RCC 7860 (cell line): ENCODE measurements around the gene CARNS1.
"Not testable (repeated sequence)": the region's sequence is repeated elsewhere in the genome, so short reads cannot be mapped to it uniquely, and the experiment has no call there.

Source experiments
- DNase-seq: peaks from one replicate; pipeline ENCODE4 v3.0.0-alpha.2; 2015; ENCODE audit warnings: low spot score
- FAIRE-seq: peaks from 2 replicates; lab custom pipeline; 2012; peaks lifted over from hg19 to GRCh38; lab: Jason Lieb, UNC

CARNS1 gene

GRCh38 chr11:67395555-67396258 lies 19.8 kb upstream of the CARNS1 start:
- FAIRE-seq (no peak), DNase-seq (no peak)

DNA sequence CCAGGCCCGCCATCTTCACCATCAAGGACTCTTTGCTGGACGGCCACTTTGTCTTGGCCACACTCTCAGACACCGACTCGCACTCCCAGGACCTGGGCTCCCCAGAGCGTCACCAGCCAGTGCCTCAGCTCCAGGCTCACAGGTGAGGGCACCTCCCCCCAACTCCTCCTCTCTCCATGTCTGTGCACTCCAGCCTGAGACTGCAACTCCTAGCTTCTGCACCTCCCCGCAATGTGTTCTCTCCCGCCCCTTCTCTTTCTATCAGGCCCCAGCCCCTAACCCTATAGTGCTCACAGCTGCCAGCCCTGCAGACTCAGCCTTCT lies 19.3 kb upstream of the CARNS1 start:
- DNase-seq (no peak), FAIRE-seq (no peak)

DNA sequence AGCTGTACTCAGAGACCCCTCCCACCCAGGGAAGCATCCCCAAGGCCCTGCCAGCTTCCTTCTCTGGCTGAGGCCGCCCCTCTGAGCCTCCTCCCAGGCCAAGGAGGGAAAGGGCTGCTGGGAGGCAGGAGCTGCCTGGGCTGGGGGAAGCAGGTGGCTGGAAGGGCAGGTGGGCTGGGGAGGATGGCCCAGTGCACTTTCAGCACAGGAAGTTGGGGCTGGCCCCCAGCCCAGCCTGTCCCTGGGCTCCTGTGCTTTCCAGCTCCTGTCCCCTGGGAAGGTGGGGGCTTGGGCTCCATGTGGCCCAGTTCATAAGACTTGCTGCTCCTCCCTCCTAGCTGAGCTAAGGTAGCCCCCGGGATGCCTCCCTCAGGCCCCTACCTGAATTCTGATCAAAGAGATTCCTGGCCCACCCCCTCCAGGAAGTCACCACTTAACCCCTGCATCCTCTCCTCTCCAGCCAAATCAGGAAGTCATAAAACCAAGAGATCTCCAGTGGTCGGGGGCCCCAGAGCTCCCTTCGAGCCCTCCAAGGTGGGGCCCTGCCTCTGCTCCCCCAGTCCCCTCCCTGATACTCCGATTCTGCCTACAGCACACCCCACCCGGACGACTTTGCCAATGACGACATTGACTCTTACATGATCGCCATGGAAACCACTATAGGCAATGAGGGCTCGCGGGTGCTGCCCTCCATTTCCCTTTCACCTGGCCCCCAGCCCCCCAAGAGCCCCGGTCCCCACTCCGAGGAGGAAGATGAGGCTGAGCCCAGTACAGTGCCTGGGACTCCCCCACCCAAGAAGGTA lies 18.7 kb upstream of the CARNS1 start:
- FAIRE-seq (no peak), DNase-seq (no peak)

DNA sequence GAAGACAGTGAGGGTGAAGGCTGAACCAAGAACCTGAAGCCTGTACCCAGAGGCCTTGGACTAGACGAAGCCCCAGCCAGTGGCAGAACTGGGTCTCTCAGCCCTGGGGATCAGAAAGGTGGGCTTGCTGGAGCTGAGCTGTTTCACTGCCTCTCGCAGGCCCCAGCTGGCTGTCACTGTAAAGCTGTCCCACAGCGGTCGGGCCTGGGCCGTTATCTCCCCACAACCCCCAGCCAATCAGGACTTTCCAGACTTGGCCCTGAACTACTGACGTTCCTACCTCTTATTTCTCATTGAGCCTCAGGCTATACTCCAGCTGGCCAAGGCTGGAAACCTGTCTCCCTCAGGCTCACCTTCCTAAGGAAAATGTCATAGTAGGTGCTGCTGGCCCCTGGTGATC lies 17.9 kb upstream of the CARNS1 start:
- FAIRE-seq = no peak
- no peak for DNase-seq

GRCh38 chr11:67397986-67398660 lies 17.4 kb upstream of the CARNS1 start:
- no peak for DNase-seq
- FAIRE-seq = no peak

DNA sequence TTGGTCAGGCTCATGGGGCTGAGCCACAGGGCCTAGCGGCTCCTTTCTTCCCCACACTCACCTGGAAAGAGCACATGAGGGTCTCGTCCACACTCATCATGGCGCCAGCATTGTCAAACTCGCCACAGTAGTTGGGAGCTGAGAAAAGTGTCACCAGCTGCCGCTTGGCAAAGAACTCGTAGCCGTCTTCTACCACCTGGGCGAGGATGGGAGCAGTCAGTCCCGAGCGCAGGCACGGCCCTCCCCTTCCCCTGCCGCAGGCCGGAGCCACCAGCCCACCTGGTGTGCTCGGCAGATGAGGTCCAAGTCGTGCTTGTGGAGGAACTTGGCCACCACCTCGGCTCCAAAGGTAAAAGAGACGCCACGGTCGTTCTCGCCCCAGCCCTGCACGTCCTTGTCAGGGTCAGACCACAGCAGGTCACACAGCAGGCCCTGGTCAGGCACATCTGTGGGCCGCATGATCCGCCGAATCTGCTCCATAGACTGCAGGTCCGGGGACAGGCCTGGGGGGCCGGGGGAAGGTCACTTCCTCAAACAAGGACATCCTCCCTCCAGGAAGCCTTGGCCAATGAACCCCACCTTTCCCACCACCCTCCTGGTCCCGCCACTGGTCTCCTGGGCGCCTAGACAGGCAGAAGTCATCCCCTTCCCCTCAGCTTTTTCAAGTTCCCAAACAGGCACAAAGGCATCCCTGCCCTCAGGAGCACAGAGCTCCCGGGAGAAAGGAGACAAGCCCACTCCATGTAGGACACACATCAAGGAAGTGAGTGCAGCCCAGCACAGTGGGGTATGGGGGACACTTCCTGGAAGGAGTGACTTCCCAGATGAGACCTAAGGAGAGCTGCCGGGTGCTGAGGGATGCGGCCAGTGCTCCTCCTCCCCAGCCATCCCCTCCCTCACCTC lies 16.6 kb upstream of the CARNS1 start:
- FAIRE-seq = no peak
- DNase-seq = no peak

DNA sequence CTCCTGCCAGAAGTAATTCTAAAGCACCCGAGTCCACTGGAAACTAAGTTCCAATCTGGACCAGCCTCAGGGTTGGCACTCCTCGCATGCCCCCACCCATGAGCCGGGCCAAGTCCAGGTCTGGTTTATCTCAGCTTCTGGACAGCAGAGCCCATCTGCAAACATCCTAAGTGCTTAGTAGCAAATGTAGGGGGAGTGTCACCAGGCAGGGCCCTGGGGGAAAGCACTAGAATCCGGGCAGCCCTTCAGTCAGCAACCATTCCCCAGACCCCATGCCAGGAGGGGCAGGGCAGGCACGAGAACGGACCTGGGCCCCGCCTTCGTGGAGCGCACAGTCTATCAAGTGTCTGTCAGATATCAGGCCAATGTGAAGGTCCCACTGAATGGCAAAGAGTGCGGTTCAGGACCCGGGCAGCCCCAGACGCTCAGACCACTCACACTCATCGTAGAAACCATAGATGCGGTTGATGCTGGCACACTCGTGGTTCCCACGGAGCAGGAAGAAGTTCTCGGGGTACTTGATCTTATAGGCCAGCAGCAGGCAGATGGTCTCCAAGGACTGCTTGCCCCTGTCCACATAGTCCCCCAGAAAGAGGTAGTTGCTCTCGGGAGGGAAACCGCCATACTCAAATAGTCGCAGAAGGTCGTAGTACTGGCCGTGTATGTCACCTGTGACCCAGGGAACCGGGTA lies 15.1 kb upstream of the CARNS1 start:
- DNase-seq (no peak), FAIRE-seq (no peak)

- DNase-seq = no peak
- no peak for FAIRE-seq
Observed at GRCh38 chr11:67400942-67401494, 14.5 kb upstream of the CARNS1 start.

- FAIRE-seq (no peak), DNase-seq (peak; percentile 67)
Observed at GRCh38 chr11:67401495-67402191, 13.8 kb upstream of the CARNS1 start, which contains the start of gene PPP1CA. PPP1CA (minus strand) TSS chr11:67401858; CDS start chr11:67401782, 76 bp downstream.

DNA sequence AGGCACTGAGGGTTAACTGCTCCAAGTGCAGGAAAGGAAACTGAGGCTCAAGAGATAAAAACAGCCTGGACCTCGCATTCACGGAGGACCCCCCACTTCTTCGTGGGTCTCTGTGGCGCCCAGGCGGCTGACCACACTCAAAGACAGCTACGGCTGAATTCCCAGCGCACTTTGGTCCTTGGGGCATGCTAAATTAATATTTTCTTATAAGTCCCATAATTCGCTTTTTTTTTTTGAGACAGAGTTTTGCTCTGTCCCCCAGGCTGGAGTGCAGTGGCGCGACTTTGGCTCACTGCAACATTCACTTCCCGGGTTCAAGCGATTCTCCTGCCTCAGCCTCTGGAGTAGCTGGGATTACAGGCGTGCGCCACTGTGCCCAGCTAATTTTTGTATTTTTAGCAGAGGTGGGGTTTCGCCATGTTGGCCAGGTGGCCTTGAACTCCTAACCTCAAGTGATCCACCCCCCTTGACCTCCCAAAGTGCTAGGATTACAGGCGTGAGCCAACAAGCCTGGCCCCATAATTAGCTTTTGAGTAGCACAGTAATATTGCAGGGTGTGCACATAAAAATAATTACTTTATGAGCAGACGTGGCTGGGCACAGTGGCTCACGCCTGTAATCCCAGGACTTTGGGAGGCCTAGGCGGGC lies 13.2 kb upstream of the CARNS1 start:
- DNase-seq, FAIRE-seq: not testable (repeated sequence)

- FAIRE-seq, DNase-seq: not testable (repeated sequence)
Observed at GRCh38 chr11:67403085-67403484, 12.4 kb upstream of the CARNS1 start.

DNA sequence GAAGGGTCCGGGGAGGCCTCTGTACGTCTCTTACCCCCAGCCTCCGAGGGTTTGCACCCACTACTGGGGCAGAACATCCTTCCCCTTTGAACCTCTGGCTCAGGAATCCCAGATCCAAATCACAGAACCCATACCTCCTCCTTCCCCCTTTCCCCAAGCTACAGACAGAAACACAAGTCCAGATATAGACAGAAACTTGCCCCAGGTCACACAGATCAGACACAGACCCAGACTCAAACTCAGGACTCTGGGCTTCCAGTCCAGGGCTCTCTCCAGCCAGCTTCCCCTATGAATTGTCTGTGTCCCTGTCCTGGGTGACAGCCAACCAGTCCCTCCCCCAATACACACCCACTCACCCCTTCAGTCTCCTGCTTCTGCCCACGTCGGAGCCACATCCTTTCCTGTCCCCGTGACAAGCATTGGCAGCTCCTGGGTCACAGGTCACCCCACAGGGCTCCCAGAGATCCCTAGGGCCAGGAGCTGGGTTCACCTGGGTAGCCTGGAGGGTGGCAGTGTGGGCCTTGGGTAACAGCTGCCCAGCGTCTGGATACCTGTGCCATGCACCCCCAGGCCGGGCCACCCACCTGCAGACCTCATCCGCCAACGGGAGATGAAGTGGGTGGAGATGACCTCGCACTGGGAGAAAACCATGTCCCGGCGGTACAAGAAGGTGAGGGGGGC lies 10.8 kb upstream of the CARNS1 start:
- no peak for FAIRE-seq
- DNase-seq = no peak

GRCh38 chr11:67405196-67405567 lies 10.3 kb upstream of the CARNS1 start:
- DNase-seq = no peak
- FAIRE-seq = no peak

DNA sequence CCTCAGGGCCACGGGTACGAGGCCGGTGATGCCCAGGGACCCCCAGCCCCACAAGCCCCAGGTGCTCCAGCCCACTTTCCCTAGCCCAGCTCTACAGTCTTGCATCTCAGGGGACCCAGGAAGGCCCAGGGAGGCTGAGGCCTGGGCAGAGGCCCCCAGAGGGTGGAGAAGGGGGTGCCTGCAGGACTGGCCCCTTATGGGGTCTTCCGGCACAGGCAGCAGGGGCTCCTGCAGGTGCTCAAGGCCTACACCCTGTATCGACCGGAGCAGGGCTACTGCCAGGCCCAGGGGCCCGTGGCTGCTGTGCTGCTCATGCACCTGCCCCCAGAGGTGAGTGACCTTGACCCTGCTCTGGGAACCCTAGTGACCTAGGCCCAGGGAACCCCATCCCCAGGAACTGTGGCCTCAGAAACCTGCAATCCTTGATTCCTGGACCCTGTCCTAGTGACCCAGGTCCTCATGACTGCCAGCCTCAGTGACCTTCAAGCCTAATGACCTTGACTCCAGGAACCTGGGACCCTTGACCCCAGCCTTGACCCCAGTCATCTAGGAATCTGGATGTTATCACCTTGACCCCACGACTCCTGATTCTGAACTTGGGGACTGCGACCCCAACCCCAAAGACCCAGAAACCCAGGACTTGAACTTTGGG lies 9.7 kb upstream of the CARNS1 start:
- DNase-seq (no peak), FAIRE-seq (no peak)

DNA sequence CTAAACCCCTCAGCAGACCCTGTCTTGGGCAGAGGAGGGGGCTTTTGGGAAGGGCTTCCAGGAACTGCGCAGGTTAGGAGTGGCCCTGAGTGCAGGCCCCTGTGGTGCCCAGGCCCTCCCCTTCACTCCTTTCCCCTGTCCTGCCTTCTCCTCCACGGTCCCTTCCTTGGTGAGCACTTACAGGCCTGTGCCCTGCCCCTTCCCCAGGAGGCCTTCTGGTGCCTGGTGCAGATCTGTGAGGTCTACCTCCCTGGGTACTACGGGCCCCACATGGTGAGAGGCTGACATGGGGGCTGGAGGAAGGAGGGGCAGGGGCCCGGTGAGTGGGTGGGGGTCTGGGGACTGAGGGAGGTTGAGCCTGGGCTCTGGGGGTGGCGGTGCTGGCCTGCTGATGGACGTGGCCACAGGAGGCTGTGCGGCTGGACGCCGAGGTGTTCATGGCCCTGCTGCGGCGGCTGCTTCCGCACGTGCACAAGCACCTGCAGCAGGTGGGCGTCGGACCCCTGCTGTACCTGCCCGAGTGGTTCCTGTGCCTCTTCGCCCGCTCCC lies 9.0 kb upstream of the CARNS1 start:
- DNase-seq (no peak), FAIRE-seq (no peak)

GRCh38 chr11:67406969-67407687 lies 8.3 kb upstream of the CARNS1 start:
- FAIRE-seq (no peak), DNase-seq (no peak)

DNA sequence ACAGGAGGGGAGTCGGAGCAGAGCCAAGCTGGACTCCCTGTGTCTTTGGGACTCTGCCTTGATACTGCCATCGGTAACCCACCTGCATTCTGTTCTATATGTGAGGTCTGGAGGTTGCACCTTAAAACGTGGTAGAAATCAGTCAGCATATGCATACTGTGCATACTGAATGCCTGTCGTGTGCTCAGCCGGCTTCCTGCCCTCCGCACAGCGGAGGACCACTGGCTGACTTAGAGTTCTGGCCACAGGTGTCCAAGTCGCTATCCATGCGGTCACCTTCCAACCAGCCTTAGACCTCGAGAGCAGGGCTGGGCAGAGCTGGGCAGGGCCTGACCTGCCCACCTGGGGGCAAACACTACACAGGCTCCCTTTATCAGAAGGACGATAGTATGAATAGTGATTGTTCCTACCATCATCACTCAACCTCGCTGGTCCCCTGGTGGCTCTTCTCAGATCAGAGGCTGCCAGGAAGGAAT lies 7.8 kb upstream of the CARNS1 start:
- FAIRE-seq (no peak), DNase-seq (no peak)
